Hematopoietic multipotent progenitor cell treated with erythropoietin and hydrocortisone succinate and interleukin-3 and kit ligand, for 8 days (in vitro differentiated cells): ENCODE results near the gene HMGXB3.

Source experiments
- DNase-seq: peaks from one replicate; pipeline ENCODE4 v3.0.0-alpha.2; 2015

HMGXB3 gene, protein sequence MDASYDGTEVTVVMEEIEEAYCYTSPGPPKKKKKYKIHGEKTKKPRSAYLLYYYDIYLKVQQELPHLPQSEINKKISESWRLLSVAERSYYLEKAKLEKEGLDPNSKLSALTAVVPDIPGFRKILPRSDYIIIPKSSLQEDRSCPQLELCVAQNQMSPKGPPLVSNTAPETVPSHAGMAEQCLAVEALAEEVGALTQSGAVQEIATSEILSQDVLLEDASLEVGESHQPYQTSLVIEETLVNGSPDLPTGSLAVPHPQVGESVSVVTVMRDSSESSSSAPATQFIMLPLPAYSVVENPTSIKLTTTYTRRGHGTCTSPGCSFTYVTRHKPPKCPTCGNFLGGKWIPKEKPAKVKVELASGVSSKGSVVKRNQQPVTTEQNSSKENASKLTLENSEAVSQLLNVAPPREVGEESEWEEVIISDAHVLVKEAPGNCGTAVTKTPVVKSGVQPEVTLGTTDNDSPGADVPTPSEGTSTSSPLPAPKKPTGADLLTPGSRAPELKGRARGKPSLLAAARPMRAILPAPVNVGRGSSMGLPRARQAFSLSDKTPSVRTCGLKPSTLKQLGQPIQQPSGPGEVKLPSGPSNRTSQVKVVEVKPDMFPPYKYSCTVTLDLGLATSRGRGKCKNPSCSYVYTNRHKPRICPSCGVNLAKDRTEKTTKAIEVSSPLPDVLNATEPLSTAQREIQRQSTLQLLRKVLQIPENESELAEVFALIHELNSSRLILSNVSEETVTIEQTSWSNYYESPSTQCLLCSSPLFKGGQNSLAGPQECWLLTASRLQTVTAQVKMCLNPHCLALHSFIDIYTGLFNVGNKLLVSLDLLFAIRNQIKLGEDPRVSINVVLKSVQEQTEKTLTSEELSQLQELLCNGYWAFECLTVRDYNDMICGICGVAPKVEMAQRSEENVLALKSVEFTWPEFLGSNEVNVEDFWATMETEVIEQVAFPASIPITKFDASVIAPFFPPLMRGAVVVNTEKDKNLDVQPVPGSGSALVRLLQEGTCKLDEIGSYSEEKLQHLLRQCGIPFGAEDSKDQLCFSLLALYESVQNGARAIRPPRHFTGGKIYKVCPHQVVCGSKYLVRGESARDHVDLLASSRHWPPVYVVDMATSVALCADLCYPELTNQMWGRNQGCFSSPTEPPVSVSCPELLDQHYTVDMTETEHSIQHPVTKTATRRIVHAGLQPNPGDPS (N-terminal part only)

DNA sequence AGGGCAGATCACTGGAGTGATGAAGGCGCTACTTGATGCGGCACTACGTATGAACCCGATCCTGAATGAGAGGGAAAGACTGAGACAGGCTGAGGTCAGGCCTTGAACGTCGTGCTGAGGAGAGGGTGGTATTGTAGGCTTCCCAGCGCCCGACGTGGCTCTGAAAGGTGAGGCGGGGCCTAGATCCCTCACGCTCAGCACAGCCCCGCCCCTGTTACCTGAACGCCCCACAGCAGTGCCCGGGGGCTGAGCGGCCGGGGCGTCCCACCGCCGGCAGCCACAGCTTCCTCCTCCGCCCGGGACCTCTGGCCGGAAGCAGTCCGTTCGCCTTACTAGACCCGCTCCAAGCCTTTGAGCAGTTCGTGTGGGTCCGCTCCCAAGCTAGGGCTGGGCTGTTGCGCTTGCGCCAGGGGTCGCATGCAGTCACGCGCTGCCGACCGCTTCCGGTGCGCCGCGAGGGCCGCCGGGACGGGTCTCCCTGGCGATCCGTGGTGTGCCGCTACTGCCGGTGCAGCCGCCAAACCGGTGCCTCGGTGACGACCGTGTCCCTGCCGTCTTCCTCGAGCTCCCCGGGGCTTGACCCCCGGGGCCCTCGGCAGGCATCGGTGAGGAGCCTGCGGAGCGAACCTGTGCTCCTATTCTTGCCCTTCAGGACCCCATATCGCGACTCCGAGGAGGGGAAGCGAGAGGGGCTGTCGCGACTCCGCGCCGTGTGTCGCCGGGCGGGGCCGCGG, at the start of gene HMGXB3, which contains the start of gene TIGD6:
HMGXB3 (plus strand) TSS at position 484 of the 734 bp plus-strand sequence. CDS start 4,114 bp downstream, outside the sequence.
TIGD6 (minus strand) TSS at position 399 of the 734 bp plus-strand sequence. CDS start 4,306 bp downstream, outside the sequence.
- peak; percentile 95 for DNase-seq

DNA sequence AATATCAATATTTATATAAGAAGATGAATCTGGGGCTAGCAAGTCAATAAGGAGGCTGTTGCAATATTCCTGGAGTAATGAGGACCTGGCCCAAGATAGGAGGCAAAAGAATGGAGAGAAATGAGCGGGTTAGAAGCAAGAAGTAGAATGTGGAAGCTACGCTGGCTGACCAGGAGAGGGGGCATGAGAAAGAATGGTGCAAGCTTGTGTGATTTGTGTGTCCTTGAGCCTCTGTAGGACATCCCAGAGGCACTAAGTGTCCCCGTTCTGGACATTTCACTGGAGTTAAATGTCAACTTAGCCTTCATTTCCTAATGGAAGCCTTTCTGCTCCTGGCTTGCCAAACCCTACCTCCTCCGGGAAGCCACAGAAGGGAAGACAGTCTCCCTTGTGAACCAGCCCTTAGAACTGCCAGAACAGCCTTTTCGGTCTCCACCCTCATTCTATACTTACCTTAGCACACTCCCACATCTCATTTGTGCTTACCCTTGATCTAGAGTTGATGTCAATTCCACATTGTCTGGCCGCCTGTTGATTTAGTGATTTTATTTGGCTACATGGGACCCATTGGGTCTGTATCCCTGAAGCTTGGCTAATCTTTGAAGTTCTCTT, 49.3 kb upstream of the HMGXB3 start:
- no peak for DNase-seq

GRCh38 chr5:149953436-149954121, 47.0 kb upstream of the HMGXB3 start:
- DNase-seq: peak; percentile 67

- no peak for DNase-seq
Observed at GRCh38 chr5:149954798-149955197, 45.7 kb upstream of the HMGXB3 start.

- no peak for DNase-seq
Observed at GRCh38 chr5:149956685-149957084, 43.9 kb upstream of the HMGXB3 start.

GRCh38 chr5:149957855-149958254, 42.7 kb upstream of the HMGXB3 start:
- no peak for DNase-seq

GRCh38 chr5:149959406-149960236, 40.9 kb upstream of the HMGXB3 start:
- peak; percentile 97 for DNase-seq

GRCh38 chr5:149960272-149961185, 40.0 kb upstream of the HMGXB3 start, which contains the start of gene SLC26A2:
SLC26A2 (plus strand) TSS chr5:149960758; CDS start chr5:149977653, 16,895 bp downstream.
- peak; percentile 98 for DNase-seq

DNA sequence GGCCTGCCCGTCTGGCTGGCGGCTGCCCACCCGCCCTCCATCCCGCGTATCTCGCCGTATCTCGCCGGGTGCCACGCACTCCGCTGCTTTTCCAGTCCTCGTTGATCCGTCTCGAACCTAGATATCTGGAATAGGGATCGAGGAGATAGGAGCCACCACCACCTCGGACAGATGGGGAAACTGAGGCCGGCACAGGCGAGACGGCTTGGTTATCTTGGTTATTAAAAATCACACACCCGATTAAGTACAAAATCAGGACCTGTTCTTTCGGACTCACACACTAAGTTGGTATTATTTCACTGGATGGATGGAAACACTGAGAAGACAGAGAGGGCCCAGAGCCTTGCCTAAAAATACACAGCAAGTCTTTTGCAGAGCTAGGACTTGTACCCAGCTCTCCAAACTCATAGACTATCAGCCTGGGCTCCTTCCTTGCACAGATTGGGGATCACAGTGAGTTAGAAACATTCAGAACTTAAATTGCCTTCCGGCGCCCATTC, 39.3 kb upstream of the HMGXB3 start:
- DNase-seq: no peak

- DNase-seq: peak; percentile 72
Observed at GRCh38 chr5:149961957-149962409, 38.6 kb upstream of the HMGXB3 start.

DNA sequence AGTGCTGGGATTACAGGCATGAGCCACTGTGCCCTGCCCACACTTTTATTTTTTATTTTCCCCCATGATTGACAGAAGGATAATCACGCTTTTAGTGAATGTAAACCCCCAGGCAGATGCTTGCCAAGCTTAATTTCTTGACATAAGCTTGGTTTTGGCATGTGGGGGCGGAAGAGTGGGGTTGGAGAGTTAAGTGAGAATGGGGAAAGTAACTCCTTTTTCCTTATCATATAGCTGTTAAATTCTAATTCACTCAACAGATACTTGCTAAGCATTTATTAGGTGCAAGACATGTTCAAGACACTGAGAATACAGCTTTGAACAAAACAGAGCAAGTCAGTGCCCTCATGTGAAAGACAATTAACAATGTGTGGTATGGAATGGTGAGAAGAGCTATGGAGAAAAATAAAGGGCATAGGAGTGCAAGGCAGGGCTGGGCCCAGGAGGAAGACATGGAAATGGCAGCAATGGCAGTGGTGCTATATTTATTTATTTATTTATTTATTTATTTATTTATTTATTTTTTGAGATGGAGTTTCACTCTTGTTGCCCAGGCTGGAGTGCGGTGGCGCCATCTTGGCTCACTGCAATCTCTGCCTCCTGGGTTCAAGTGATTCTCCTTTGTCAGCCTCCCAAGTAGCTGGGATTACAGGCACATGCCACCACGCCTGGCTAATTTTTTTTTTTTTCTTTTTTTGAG, 37.8 kb upstream of the HMGXB3 start:
- DNase-seq: no peak

DNA sequence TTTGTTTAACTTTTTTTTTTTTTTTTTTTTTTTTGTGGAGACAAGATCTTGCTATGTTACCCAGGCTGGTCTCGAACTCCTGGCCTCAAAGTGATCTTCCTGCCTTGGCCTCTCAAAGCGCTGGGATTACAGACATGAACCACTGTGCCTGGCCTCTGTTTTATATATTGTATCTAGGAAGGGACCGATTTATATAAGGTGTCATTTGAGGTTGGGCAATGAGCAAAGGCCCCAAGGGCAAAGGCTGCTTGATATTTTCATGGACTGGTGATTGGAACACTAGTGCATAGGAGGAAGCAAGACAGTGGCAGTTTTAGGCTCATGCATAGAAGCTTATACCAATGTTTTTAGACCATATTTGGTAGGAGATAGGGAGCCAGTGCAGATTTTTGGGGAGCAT, 36.8 kb upstream of the HMGXB3 start:
- no peak for DNase-seq

DNA sequence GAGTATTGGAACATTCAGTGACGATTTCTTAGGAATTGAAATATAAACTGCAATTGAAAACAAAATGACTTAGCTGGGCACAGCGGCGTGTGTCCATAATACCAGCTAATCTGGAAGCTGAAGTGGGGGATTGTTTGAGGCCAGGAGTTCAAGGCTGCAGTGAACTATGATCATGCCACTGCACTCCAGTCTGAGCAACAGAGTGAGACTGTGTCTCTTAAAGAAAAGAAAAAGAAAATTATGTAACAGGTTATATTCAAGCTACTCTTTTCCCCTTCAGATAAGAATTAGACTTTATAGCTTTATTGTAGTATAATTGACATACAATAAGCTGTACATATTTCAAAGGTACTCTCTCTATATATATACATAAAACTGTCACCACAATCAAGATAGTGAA, 33.6 kb upstream of the HMGXB3 start:
- no peak for DNase-seq

DNA sequence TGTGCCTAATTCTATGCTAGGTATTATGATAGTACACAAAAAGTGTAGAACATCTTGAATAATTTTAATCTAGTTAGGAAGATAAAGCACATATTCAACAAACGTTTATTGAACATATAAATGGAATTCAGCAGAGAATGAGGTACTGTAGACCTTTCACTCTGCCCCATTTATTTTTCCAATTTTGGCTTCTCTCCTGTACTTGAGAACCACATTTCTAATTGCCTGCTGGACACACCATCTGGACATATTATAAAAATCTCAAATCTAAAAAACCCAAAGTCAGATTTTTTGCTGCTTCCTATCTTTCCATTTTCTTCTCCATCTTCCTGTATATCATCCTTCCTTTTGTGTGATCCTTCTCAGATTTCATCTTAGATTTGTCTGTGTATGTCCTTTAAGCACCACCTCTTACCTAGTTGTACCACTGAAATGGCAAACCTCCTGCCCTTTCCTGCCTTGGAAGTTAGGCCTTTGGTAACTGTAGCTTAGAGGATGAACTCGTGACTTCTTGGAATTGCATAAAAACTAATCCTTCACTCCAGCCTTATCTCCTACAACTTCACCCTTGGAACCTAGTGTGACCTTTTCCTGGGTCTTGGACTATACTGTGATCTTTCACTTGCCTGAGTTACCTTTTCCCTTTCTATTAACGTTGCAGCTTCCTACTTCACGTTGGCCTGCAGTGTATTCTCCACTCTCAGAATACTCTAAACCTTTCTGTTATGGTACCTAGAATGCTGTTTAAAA, 31.2 kb upstream of the HMGXB3 start:
- no peak for DNase-seq

DNA sequence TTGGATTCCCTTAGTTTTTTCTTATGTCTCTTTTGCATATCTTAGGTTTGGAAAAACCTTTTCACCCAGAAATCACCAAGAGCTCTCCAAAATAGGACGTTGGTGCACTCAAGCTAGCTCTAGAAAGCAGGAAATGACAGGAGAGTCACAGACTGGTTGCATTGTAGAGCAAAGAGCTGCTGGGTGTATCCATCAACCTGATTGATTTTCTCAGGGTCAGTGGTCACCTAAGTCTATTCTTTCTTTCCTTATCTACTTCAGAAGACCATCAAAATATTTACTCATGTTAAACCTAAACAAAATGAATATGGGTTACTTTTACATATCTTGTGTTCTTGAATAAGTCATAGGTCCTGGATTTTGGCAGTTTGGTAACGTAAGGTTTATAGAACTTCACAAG, 25.1 kb upstream of the HMGXB3 start:
- DNase-seq: no peak

GRCh38 chr5:149979896-149980295, 20.6 kb upstream of the HMGXB3 start:
- no peak for DNase-seq

DNA sequence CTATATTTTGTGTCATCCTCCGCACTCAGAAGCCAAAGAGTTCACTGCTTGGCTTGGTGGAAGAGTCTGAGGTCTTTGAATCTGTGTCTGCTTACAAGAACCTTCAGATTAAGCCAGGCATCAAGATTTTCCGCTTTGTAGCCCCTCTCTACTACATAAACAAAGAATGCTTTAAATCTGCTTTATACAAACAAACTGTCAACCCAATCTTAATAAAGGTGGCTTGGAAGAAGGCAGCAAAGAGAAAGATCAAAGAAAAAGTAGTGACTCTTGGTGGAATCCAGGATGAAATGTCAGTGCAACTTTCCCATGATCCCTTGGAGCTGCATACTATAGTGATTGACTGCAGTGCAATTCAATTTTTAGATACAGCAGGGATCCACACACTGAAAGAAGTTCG, 19.3 kb upstream of the HMGXB3 start:
- no peak for DNase-seq
